Karpas-422 (cell line): Measurements from ENCODE around the gene ANKRD63. TPM values are rescaled to one million over a fixed set of nuclear protein-coding genes. Genes with fewer than 3 reads are reported as not detected.

Source experiments
- DNase-seq: peaks from one replicate; pipeline ENCODE4 v3.0.0-alpha.2; 2015
- H2AFZ ChIP-seq: fragments of 200-600 bp; sonication (generic); 2 replicates; pipeline ENCODE4 v1.6.1; 2014; ENCODE audit warnings: antibody characterized with exemption, low read length, mixed read lengths
- H3K27ac ChIP-seq: fragments of 200-600 bp; sonication (generic); 2 replicates; pipeline ENCODE4 v1.5.1; 2014; ENCODE audit warnings: mild to moderate bottlenecking, low read length, moderate library complexity
- H3K27me3 ChIP-seq: fragments of 200-600 bp; sonication (generic); 2 replicates; pipeline ENCODE4 v1.6.1; 2014; ENCODE audit warnings: low read length, mixed read lengths
- H3K36me3 ChIP-seq: fragments of 200-600 bp; sonication (generic); 2 replicates; pipeline ENCODE4 v1.6.1; 2014; ENCODE audit warnings: low read length, mixed read lengths; ENCODE audit not compliant: insufficient read depth
- H3K4me1 ChIP-seq: fragments of 200-600 bp; sonication (generic); 2 replicates; pipeline ENCODE4 v1.6.1; 2014; ENCODE audit warnings: mild to moderate bottlenecking, low read length, mixed read lengths
- H3K4me2 ChIP-seq: fragments of 200-600 bp; sonication (generic); 2 replicates; pipeline ENCODE4 v1.6.1; 2014; ENCODE audit warnings: low read length, low read depth, mild to moderate bottlenecking; ENCODE audit not compliant: poor library complexity, severe bottlenecking
- H3K4me3 ChIP-seq: fragments of 200-600 bp; sonication (generic); 2 replicates; pipeline ENCODE4 v1.5.1; 2014; ENCODE audit warnings: mild to moderate bottlenecking, antibody characterized with exemption, low read length, mixed read lengths
- H3K79me2 ChIP-seq: fragments of 200-600 bp; sonication (generic); 2 replicates; pipeline ENCODE4 v1.6.1; 2014; ENCODE audit warnings: mild to moderate bottlenecking, low read length, mixed read lengths
- H3K9ac ChIP-seq: fragments of 200-600 bp; sonication (generic); 2 replicates; pipeline ENCODE4 v1.6.0; 2014; ENCODE audit warnings: low read length
- H3K9me2 ChIP-seq: fragments of 200-600 bp; sonication (generic), shearing (Covaris generic); replicated peaks from 2 replicates; pipeline ENCODE4 v1.6.0; 2014; ENCODE audit warnings: mild to moderate bottlenecking, low read length, moderate library complexity; ENCODE audit not compliant: insufficient read depth
- H3K9me3 ChIP-seq: fragments of 300-700, 200-600 bp; sonication (generic); 2 replicates; pipeline ENCODE4 v1.6.1; 2014; ENCODE audit warnings: low read length, mixed read lengths
- H4K20me1 ChIP-seq: fragments of 200-600 bp; sonication (generic); 2 replicates; pipeline ENCODE4 v1.6.1; 2014; ENCODE audit warnings: mild to moderate bottlenecking, antibody characterized with exemption, low read length, low read depth; ENCODE audit not compliant: insufficient read depth
- total RNA-seq: library from RNA; depleted of rRNA; stranded (reverse); fragments of >200 nt; shearing (Covaris generic); gene quantifications from 2 replicates; pipeline ENCODE4 v1.2.3, GENCODE V29; 2014; ENCODE audit warnings: low replicate concordance

ANKRD63 gene
- total RNA-seq, 1 experiment from 2014 or later: not detected

DNA sequence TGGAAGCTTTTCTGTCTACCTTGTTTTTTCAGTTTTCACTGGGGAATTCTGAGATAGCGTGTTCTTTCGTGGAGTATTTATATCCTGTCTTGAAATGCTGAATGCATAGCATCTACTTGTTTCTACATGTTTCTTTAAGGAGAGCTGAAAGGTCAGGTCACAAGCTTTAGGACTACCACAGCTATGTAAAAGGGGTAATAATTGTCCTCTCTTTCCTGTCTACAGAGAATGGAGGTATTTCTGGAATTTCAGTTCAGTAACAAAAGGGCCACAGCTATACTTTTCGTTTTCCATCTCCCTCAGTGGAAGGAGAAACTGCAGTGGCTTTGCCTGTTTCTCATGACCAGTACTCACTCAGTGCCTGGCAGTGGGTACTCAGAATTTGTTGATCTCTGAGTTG lies 45.3 kb upstream of the ANKRD63 start:
- no peaks in the 10 kb centered on the region for H3K9me2 ChIP-seq
- H3K4me1 ChIP-seq: peaks cover 13% of the 10 kb centered on the region
- no peak overlapping the region for H2AFZ ChIP-seq
- no peaks in the 10 kb centered on the region for H3K36me3 ChIP-seq
- no peak overlapping the region for H3K9ac ChIP-seq
- H3K27ac ChIP-seq: no peak overlapping the region
- peaks cover 4% of the 10 kb centered on the region; the same call in 1 of the 2 replicates for H4K20me1 ChIP-seq
- no peak overlapping the region for H3K4me3 ChIP-seq
- no peaks in the 10 kb centered on the region; the same call in 1 of the 2 replicates for H3K27me3 ChIP-seq
- no peak overlapping the region for H3K4me2 ChIP-seq
- no peaks in the 10 kb centered on the region for H3K79me2 ChIP-seq
- H3K9me3 ChIP-seq: no peaks in the 10 kb centered on the region
- no peak for DNase-seq

DNA sequence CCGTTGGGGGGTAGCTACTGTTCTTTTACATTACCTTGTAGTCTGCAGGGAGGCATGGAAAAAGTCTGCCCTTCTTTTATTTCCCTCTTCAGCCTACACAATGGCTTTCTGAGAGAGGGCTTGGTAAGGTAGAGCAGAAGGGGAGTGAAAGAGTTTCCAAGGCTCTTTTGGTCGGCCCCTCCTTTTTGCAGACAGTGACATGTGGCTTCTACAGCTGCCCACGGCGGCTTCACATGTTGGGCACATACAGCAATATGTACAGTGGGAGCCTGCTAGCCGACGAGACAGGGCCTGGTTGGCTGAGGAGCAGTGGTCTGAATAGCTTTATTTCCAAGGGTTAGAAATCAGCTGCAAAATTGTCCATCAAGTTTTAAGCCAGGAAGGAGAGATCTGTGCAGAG lies 44.6 kb upstream of the ANKRD63 start:
- Histone ChIP-seq H3K27me3 (no peaks in the 10 kb centered on the region; the same call in 1 of the 2 replicates), H3K9ac (no peak overlapping the region), H3K4me2 (no peak overlapping the region), H3K36me3 (no peaks in the 10 kb centered on the region), H3K4me3 (no peak overlapping the region), H4K20me1 (peaks cover 4% of the 10 kb centered on the region; the same call in 1 of the 2 replicates), H3K79me2 (no peaks in the 10 kb centered on the region), H2AFZ (no peak overlapping the region), H3K27ac (no peak overlapping the region), H3K4me1 (peaks cover 19% of the 10 kb centered on the region), H3K9me3 (no peaks in the 10 kb centered on the region), H3K9me2 (no peaks in the 10 kb centered on the region)
- no peak for DNase-seq

DNA sequence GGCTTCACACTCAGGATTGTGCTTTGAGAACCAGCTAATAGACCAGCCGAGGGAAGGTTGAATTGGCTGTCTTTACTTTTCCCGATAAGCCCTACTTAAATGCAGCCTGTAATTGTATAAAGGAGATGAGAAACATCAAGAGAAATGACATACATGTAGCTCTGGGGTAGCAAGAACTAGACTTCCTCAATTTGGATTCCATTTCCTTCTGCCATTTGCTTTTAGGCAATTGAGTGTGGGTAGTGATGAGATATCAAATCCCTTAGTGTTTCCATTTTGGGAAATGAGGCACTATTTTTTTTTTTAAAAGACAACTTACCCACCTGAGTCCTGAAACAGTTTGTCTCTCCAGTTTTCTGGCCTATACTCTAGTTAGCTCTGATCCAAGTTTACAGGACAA lies 42.8 kb upstream of the ANKRD63 start:
- no peak overlapping the region for H3K4me3 ChIP-seq
- H3K9me3 ChIP-seq: no peaks in the 10 kb centered on the region
- H3K4me2 ChIP-seq: no peak overlapping the region
- H2AFZ ChIP-seq: no peak overlapping the region
- no peak overlapping the region for H3K9ac ChIP-seq
- H3K4me1 ChIP-seq: peaks cover 23% of the 10 kb centered on the region
- no peaks in the 10 kb centered on the region; the same call in 1 of the 2 replicates for H3K27me3 ChIP-seq
- H3K79me2 ChIP-seq: no peaks in the 10 kb centered on the region
- H3K27ac ChIP-seq: no peak overlapping the region
- DNase-seq: no peak
- no peaks in the 10 kb centered on the region for H3K9me2 ChIP-seq
- peaks cover 4% of the 10 kb centered on the region; the same call in 1 of the 2 replicates for H4K20me1 ChIP-seq
- no peaks in the 10 kb centered on the region for H3K36me3 ChIP-seq

DNA sequence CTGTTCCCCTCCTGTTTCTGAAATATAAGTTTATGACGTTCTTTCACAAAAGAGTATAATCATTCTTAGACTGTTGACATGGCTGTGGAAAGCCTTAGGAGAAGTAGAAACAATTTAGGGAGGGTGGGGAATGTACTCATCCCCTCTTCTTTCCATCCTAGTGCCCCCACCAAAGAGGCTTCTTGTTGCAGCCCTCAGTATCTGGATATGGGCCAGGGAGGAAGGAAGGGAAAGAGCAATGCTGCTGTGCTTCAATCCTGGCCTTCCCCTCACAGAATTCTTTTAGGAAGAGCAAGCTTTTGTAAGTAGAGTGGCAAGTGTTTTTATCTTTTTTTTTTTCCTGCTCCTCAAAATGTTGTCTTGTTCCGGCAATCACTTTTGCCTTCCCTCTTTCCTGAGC lies 42.3 kb upstream of the ANKRD63 start:
- H3K4me3 ChIP-seq: peak overlapping the region; percentile 65; the same call in 1 of the 2 replicates
- H3K4me1 ChIP-seq: peaks cover 25% of the 10 kb centered on the region
- H2AFZ ChIP-seq: no peak overlapping the region
- no peak overlapping the region for H3K27ac ChIP-seq
- H4K20me1 ChIP-seq: peaks cover 4% of the 10 kb centered on the region; the same call in 1 of the 2 replicates
- H3K9ac ChIP-seq: no peak overlapping the region
- no peaks in the 10 kb centered on the region for H3K9me3 ChIP-seq
- no peaks in the 10 kb centered on the region for H3K79me2 ChIP-seq
- no peaks in the 10 kb centered on the region for H3K9me2 ChIP-seq
- H3K27me3 ChIP-seq: no peaks in the 10 kb centered on the region; the same call in 1 of the 2 replicates
- H3K4me2 ChIP-seq: no peak overlapping the region
- no peak for DNase-seq
- no peaks in the 10 kb centered on the region for H3K36me3 ChIP-seq

DNA sequence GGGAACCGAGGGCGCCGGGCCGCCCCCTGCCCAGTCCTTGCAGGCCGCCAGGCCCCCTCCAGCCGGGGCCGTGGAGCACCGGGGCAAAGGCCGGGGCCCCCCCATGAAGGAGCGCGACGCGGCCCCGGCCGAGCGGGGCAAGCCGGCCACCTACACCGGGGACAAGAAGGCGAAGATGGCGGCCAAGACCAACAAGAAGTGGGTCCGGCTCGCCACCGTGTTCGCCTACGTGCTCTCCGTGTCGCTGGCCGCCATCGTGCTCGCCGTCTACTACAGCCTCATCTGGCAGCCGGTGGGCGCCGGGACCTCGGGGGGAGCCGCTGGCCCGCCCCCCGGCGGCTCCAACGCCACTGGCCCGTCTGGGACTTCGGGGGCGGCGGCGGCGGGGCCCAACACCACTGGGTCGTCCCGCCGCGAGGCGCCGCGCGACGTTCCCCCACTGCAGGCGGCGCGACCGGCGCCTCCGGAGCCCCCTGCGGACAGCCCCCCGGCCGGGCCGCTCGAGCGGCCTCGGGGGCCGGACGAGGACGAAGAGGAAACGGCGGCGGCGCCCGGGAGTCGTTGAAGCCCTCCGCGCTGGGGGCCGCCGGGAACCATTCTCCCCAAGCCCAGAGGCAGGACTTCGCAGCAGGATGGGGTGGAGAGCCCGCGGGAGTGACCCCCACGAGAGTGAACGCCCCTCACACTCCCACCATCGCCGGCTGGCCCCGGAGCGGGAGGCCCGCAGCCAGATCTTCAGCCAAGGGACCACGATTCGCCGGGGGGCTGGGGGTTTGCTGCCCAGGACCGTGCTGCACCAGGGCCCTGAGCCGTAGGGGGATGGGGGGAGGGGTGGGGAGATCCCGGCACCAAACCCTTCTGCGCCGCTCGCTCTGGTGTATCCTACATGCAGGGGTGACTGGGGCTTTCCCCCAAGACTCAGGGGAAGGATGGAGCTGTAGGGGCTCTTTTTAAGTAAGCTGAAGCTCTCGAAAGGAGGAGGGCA lies 41.4 kb upstream of the ANKRD63 start:
- peak overlapping the region; percentile 65 for H3K4me3 ChIP-seq
- DNase-seq: no peak
- H3K27ac ChIP-seq: no peak overlapping the region
- peaks cover 25% of the 10 kb centered on the region for H3K4me1 ChIP-seq
- no peaks in the 10 kb centered on the region for H3K79me2 ChIP-seq
- H4K20me1 ChIP-seq: peaks cover 4% of the 10 kb centered on the region; the same call in 1 of the 2 replicates
- H2AFZ ChIP-seq: no peak overlapping the region
- no peaks in the 10 kb centered on the region for H3K36me3 ChIP-seq
- peak overlapping the region; percentile 64 for H3K4me2 ChIP-seq
- no peaks in the 10 kb centered on the region; the same call in 1 of the 2 replicates for H3K27me3 ChIP-seq
- H3K9ac ChIP-seq: peak overlapping the region; percentile 67
- no peaks in the 10 kb centered on the region for H3K9me2 ChIP-seq
- no peaks in the 10 kb centered on the region for H3K9me3 ChIP-seq

DNA sequence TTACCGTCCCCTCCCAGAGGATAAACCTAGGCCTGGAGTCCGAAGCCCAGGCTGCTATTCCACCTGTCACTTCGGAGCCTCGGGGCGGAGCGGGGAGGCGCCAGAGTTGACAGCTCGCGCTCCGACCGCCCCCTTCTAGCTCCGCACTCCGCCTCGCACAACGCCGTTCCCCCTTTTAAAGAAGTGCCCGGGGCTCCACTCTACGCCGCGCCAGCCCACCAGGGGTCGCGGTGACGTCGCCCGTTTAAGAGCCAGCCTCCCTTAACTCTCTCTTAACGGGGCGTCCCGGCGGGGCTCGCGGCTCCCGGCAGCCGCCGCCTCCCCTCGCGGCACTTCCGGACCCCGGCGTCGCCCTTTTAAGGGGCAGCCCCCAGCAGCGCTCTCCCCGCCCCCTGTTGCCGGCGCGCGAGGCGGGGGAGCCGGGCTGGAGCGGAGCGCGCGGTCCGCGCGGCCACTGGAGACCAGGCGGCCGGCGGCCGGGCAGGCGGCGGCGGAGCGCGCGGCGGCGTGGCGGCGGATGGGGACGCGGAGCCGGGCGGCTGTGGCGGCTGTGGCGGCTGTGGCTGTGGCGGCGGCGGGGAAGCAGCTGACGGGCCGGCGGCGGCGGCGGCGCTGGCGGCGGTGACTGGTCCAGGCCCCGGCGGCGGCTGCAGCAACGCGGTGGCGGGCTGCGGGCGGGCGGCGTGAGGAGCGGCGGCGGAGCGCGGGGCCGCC lies 40.5 kb upstream of the ANKRD63 start, which contains the start of gene INAFM2:
Gene INAFM2, plus strand, starts transcription at position 454 of the 714 bp plus-strand sequence. CDS start 364 bp downstream, outside the sequence.
- no peaks in the 10 kb centered on the region for H3K9me2 ChIP-seq
- peaks cover 4% of the 10 kb centered on the region; the same call in 1 of the 2 replicates for H4K20me1 ChIP-seq
- peak within 1 kb of the TSS; percentile 67 for H3K9ac ChIP-seq
- H3K79me2 ChIP-seq: no peaks in the 10 kb centered on the region
- H3K27ac ChIP-seq: no peak within 1 kb of the TSS
- no peaks in the 10 kb centered on the region for H3K9me3 ChIP-seq
- DNase-seq: peak; percentile 98
- no peaks in the 10 kb centered on the region for H3K36me3 ChIP-seq
- peak within 1 kb of the TSS; percentile 65 for H3K4me3 ChIP-seq
- H2AFZ ChIP-seq: no peak within 1 kb of the TSS
- no peaks in the 10 kb centered on the region; the same call in 1 of the 2 replicates for H3K27me3 ChIP-seq
- H3K4me2 ChIP-seq: peak within 1 kb of the TSS; percentile 64
- peaks cover 25% of the 10 kb centered on the region for H3K4me1 ChIP-seq

DNA sequence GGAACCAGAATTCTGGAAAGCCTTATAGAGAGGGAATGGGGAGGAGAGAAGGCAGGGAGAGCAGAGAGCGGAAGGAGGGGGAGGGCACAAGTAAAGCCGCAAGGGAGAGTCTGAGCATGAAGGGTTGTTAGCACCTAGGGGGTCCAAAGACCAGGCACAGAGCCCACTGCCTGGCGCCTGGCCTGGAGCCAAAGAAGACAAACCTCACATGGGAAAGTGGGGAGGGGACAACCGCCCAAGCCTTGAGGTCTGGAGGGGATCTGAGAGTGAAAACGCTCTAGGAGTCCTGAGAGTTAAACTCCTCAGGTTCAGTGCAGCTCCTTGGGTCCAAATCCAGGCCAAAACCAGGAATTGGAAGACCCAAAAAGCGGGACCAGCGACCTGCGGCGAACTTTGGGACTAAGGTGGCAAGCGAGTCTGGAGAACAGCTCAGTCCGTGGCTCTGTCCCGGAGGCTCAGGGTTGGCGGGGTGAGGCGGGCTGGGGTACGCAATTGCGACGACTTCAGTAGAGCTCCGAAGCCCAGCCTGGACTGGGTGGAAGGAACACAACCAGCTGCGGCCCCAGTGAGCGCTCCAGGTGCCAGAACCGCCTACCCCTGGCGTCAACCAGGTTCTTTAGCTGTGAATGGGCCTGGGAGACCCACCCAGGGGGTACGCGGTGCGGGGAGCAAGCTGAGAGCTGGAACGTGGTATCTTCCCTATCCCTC lies 39.8 kb upstream of the ANKRD63 start:
- no peak overlapping the region for H3K27ac ChIP-seq
- H3K9me2 ChIP-seq: no peaks in the 10 kb centered on the region
- H3K27me3 ChIP-seq: no peaks in the 10 kb centered on the region; the same call in 1 of the 2 replicates
- H3K79me2 ChIP-seq: no peaks in the 10 kb centered on the region
- peak overlapping the region; percentile 36; the same call in 1 of the 2 replicates for H3K4me3 ChIP-seq
- H2AFZ ChIP-seq: no peak overlapping the region
- peak overlapping the region; percentile 55 for H3K4me2 ChIP-seq
- no peaks in the 10 kb centered on the region for H3K9me3 ChIP-seq
- H4K20me1 ChIP-seq: peaks cover 4% of the 10 kb centered on the region; the same call in 1 of the 2 replicates
- H3K36me3 ChIP-seq: no peaks in the 10 kb centered on the region
- H3K4me1 ChIP-seq: peaks cover 25% of the 10 kb centered on the region
- DNase-seq: no peak
- no peak overlapping the region for H3K9ac ChIP-seq
